Esophagus squamous epithelium (tissue), 5 donors: ENCODE results near the gene PRR36. TPM values are rescaled to one million over a fixed set of nuclear protein-coding genes. Genes with fewer than 3 reads are reported as not detected.
A peak's percentile ranks its signal among the peaks of the same experiment; 100 is the strongest.

Experiments
- DNase-seq: peaks from one replicate; lab custom pipeline; 2025; lab: John Stamatoyannopoulos, UW
- H3K27ac ChIP-seq, 4 donors: fragments of 200-600 bp; sonication (generic); one replicate each; pipeline ENCODE4 v1.5.1; 2016 to 2019; ENCODE audit warnings: mild to moderate bottlenecking in 1 of 4
- H3K27me3 ChIP-seq, 4 donors: fragments of 200-600 bp; sonication (generic); 1 replicate in 3 of 4; 2 replicates in 1 of 4; pipeline versions ENCODE4 v1.5.1 to v1.6.0; 2017 to 2021; ENCODE audit warnings: antibody characterized with exemption in 1 of 4
- H3K36me3 ChIP-seq, 3 donors: fragments of 200-600 bp; sonication (generic); one replicate each; pipeline ENCODE4 v1.5.1; 2016 to 2019
- H3K4me1 ChIP-seq, 3 donors: fragments of 200-600 bp; sonication (generic); one replicate each; pipeline ENCODE4 v1.5.1; 2017 to 2019
- H3K4me3 ChIP-seq, 4 donors: fragments of 200-600 bp; sonication (generic); 1 replicate in 3 of 4; 2 replicates in 1 of 4; pipeline ENCODE4 v1.5.1; 2016 to 2019; ENCODE audit warnings: mild to moderate bottlenecking in 2 of 4, moderate library complexity in 1 of 4
- H3K9me3 ChIP-seq, 3 donors: fragments of 200-600 bp; sonication (generic); one replicate each; pipeline ENCODE4 v1.5.1; 2016 to 2019
- POLR2A ChIP-seq, 4 donors: fragments of 450-650 bp; IDR thresholded peaks; one replicate each; pipeline ENCODE4 v1.6.1; 2017; ENCODE audit warnings: antibody characterized with exemption in 4 of 4, mild to moderate bottlenecking in 4 of 4, moderate library complexity in 3 of 4
- WGBS, 2 donors: methylation state at CpG; one replicate each; pipeline ENCODE4 v1.1.5; 2018; 5-methylcytosine and 5-hydroxymethylcytosine counted together
- intact Hi-C: fragments of 100-400 bp; cut with DNase I; formaldehyde crosslinking; loops from one replicate; pipeline ENCODE4 v1.15.0; 2022
- total RNA-seq, 4 donors: library from RNA; depleted of rRNA; stranded (reverse); fragments of >200 nt; gene quantifications; one replicate each; pipeline ENCODE4 v1.1.0, GENCODE V29; 2016
- TF ChIP-seq, protein P1 (sequence below), 6 experiments: fragments of 450-650 bp in 4 of 6; fragments of 200-600 bp in 2 of 6; sonication (generic) in 2 of 6; IDR thresholded peaks; one replicate each; pipeline ENCODE4 v1.5.1; 2016 to 2019; ENCODE audit warnings: antibody characterized with exemption in 6 of 6, mild to moderate bottlenecking in 4 of 6, moderate library complexity in 4 of 6
- donor health status: DM: yes; HTN: yes; CAD: no.

The PRR36 gene
- total RNA-seq, 4 donors from 2014 or later = 0.35 to 0.57 TPM; not detected in 2

DNA sequence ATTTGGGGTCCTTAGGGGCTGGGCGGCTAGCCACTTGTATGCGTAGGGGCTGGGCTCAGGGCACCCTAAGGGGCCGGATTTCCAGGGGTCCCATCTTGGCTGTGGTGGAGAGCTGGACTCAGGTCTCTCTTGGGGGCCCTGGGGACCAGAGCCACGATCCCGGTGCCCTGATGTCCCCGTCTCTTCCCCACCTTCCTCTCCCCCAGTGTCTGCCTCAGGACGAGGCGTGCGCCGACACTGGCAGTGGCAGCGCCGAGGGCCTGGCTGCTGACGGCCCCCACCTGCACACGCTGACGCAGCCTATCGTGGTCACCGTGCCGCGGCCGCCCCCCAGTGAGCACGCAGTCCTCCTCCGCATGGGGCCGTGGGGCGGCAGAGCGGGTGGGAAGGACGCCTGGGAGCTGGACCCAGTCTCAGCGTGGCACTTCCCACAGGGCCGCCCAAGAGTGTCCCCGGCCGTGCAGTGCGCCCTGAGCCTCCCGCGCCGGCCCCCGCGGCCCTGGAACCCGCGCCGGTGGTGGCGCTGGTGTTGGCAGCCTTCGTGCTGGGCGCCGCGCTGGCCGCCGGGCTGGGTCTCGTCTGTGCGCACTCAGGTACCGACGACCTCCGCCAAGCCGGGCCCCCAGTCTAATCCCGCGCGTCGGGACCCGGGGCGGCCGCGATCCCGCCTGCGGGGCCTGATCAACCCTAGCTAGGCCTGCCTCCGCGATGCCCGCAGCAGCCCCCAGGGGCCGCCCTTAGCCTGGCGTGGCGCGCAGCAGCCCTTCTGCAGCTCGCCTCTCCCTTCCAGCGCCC lies 43.3 kb upstream of the PRR36 start:
- Histone ChIP-seq H3K9me3 (no peaks in the 10 kb centered on the region), H3K27ac (peak overlapping the region in 3 of 4 donors; percentile 9 to 73 (median 60)), H3K27me3 (peaks cover 19 to 64% (median 24%) of the 10 kb centered on the region in 4 donors), H3K4me1 (peaks cover 42 to 66% (median 45%) of the 10 kb centered on the region in 3 donors), H3K36me3 (peaks cover 6 to 24% (median 6%) of the 10 kb centered on the region in 3 donors), H3K4me3 (peak overlapping the region in 3 of 4 donors; percentile 21 to 65 (median 43))
- intact Hi-C loops = no loop called here
- WGBS, 2 donors = 6 to 20% methylated on average over 2 to 14 of the region's 71 CpGs
- DNase-seq = no peak
- TF ChIP-seq, protein P1, sequence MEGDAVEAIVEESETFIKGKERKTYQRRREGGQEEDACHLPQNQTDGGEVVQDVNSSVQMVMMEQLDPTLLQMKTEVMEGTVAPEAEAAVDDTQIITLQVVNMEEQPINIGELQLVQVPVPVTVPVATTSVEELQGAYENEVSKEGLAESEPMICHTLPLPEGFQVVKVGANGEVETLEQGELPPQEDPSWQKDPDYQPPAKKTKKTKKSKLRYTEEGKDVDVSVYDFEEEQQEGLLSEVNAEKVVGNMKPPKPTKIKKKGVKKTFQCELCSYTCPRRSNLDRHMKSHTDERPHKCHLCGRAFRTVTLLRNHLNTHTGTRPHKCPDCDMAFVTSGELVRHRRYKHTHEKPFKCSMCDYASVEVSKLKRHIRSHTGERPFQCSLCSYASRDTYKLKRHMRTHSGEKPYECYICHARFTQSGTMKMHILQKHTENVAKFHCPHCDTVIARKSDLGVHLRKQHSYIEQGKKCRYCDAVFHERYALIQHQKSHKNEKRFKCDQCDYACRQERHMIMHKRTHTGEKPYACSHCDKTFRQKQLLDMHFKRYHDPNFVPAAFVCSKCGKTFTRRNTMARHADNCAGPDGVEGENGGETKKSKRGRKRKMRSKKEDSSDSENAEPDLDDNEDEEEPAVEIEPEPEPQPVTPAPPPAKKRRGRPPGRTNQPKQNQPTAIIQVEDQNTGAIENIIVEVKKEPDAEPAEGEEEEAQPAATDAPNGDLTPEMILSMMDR (IDR thresholded peaks at IDR 0.05) = peak in 5 of 6 experiments; percentile 26 to 47 (median 39)
- no peak for TF ChIP-seq POLR2A (IDR thresholded peaks at IDR 0.05)

DNA sequence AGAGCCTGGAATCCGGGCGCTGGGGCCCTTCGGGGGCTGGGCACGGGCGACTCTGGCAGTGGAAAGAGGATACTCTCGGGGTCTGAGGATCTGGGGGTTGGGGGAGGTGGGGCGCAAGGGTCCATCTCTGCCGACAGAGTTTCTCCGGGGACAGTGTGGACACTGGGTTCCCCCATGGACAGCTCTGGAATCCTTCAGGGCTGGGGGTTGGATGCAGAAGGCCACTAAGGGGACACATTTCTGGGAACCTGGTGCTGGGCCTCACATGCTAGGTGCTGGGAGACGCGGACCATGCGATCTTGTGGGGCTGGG lies 42.7 kb upstream of the PRR36 start:
- TF ChIP-seq, protein P1 (IDR thresholded peaks at IDR 0.05) = peak in 1 of 6 experiments; percentile 5
- TF ChIP-seq POLR2A (IDR thresholded peaks at IDR 0.05) = no peak
- Histone ChIP-seq H3K27ac (peak overlapping the region in 3 of 4 donors; percentile 9 to 73 (median 60)), H3K27me3 (peaks cover 19 to 64% (median 24%) of the 10 kb centered on the region in 4 donors), H3K9me3 (no peaks in the 10 kb centered on the region), H3K4me1 (peaks cover 40 to 61% (median 41%) of the 10 kb centered on the region in 3 donors), H3K36me3 (peaks cover 10 to 24% (median 11%) of the 10 kb centered on the region in 3 donors), H3K4me3 (peak overlapping the region; percentile 12 to 65 (median 31))
- intact Hi-C loops = no loop called here
- DNase-seq = no peak
- 0 to 8% methylated on average over 2 to 6 of the region's 12 CpGs for WGBS, 2 donors

DNA sequence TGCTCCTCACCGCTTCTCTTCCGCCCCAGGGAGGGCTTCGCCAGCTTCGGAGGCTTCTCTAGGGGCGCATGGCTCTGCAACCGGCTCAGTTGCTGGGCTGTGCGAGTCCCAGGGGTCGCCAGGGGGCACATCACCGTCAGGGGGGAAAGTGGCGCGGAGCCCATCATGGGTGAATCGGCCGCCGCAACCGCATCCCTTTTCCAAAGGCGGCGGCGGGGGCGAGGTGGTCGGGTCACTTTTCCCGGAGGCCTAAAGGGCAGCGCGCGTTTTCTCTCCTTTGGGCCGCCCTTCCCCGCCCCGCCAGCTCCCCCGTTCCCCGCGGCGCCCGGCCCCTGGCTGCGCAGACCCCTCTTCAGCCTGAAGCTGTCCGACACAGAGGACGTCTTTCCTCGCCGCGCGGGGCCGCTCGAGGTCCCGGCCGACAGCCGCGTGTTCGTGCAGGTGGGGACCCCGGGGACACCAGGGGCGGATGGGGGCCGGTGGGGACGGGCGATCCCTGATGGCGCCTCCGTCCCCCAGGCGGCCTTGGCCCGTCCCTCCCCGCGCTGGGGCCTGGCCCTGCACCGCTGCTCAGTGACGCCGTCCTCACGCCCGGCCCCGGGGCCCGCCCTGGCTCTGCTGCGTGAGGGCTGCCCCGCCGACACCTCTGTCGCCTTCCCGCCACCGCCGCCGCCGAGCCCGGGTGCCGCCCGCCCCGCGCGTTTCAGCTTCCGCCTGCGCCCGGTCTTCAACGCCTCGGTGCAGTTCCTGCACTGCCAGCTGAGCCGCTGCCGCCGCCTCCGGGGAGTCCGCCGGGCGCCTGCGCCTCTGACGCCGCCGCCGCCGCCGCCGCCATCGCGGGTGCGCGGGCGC lies 42.1 kb upstream of the PRR36 start:
- Histone ChIP-seq H3K27ac (peak overlapping the region in 2 of 4 donors; percentile 60 to 73), H3K27me3 (peaks cover 19 to 64% (median 24%) of the 10 kb centered on the region in 4 donors), H3K36me3 (peaks cover 15 to 25% (median 16%) of the 10 kb centered on the region in 3 donors), H3K4me1 (peaks cover 34 to 55% (median 35%) of the 10 kb centered on the region in 3 donors), H3K4me3 (peak overlapping the region; percentile 12 to 65 (median 31)), H3K9me3 (no peaks in the 10 kb centered on the region)
- no peak for DNase-seq
- intact Hi-C loops = no loop called here
- TF ChIP-seq, protein P1 (IDR thresholded peaks at IDR 0.05) = peak in 1 of 6 experiments; percentile 10
- no peak for TF ChIP-seq POLR2A (IDR thresholded peaks at IDR 0.05)
- WGBS, 2 donors = 12% methylated on average over 3 of the region's 104 CpGs; no CpG with 5 or more reads in 1 of the 2 donors

DNA sequence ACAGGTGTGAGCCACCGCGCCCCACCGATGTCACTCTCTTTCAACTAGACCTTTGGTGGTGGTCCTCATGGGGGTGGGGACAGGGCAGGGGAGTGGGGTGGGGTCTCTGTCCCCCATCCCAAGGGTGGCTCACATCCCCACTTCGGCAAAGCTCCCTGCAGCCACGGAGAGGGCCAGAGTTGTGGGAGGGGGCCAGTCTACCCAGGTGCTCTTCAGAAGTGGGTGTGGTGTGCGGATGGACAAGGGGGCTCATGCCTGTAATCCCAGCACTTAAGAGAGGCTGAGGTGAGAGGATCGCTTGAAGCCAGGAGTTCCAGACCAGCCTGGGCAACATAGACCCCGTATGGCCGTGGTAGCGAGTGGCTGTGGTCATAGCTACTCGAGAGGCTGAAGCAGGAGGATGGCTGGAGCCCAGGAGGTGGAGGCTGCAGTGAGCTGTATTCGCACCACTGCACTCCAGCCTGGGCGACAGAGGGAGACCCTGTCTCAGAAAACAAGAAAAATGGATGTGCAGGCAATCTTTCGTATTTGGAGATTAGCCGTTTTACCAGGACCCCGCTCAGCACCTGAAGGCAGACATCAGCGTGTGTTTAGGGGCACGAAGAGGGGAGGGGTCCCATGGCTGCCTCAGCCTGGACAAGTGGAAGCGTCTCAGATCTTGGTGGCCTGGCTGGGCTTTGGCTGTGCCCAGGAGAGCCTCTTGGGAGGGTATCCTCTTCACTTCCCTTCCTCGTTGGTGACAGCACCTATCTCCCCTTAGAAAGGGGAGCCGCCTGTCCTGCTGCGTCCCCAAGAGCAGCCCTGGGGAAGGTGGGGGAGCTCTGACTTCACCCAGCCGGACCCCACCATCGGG lies 41.3 kb upstream of the PRR36 start:
- intact Hi-C loops = no loop called here
- Histone ChIP-seq H3K4me3 (peak overlapping the region in 1 of 4 donors; percentile 65), H3K9me3 (no peaks in the 10 kb centered on the region), H3K36me3 (peaks cover 24 to 34% (median 24%) of the 10 kb centered on the region in 3 donors), H3K27me3 (peaks cover 19 to 64% (median 24%) of the 10 kb centered on the region in 4 donors), H3K27ac (no peak overlapping the region), H3K4me1 (peaks cover 30 to 49% (median 31%) of the 10 kb centered on the region in 3 donors)
- DNase-seq = no peak
- WGBS, 2 donors = 40 to 51% methylated on average over 12 to 14 of the region's 24 CpGs
- TF ChIP-seq, protein P1 (IDR thresholded peaks at IDR 0.05) = no peak
- no peak for TF ChIP-seq POLR2A (IDR thresholded peaks at IDR 0.05)
